B cell (primary cell): ENCODE results near the gene FOLR1. TPM values are rescaled to one million over a fixed set of nuclear protein-coding genes. Genes with fewer than 3 reads are reported as not detected.

Experiments
- ATAC-seq: fragments of 200-7000 bp; cut with Tn5 transposase; one replicate; pipeline ENCODE4 v1.10.0; 2021; ENCODE audit warnings: low read depth, mild to moderate bottlenecking, moderate number of reproducible peaks, moderate library complexity
- CTCF ChIA-PET: fragments of 350-600 bp; sonication (Branson Sonifier 250); formaldehyde crosslinking; loops from one replicate; lab custom pipeline; 2021; ENCODE audit warnings: antibody characterized with exemption, inconsistent platforms; lab: Charles Lee
- POLR2A ChIA-PET: fragments of 350-600 bp; sonication (Branson Sonifier 250); formaldehyde crosslinking; loops from one replicate; lab custom pipeline; 2021; ENCODE audit warnings: antibody characterized with exemption; lab: Charles Lee
- DNase-seq: peaks from one replicate; pipeline ENCODE4 v3.0.0; 2013
- H2AFZ ChIP-seq: 2 replicates; pipeline ENCODE4 v1.6.1; 2012; ENCODE audit warnings: mild to moderate bottlenecking, low read depth, low read length; ENCODE audit not compliant: insufficient read depth, poor library complexity, severe bottlenecking
- H3K27ac ChIP-seq, 2 donors: 1 replicate in 1 of 2; 2 replicates in 1 of 2; pipeline ENCODE4 v1.5.1; 2012 to 2013; ENCODE audit warnings: low read length in 2 of 2, mild to moderate bottlenecking in 2 of 2, moderate library complexity in 1 of 2
- H3K27me3 ChIP-seq, 4 experiments: fragments of 200-600 bp in 1 of 4; sonication (generic) in 1 of 4; replicated peaks in 1 of 4; 1 replicate in 2 of 4; 2 replicates in 2 of 4; pipeline versions ENCODE4 v1.6.1 to v1.7.0; 2013 to 2016; ENCODE audit warnings: low read length in 3 of 4, mild to moderate bottlenecking in 2 of 4, mixed read lengths in 1 of 4, moderate library complexity in 1 of 4; ENCODE audit not compliant: insufficient read depth in 4 of 4, control insufficient read depth in 3 of 4; ENCODE audit errors: control extremely low read depth in 1 of 4
- H3K36me3 ChIP-seq, 2 experiments: replicated peaks in 1 of 2; 1 replicate in 1 of 2; 2 replicates in 1 of 2; pipeline versions ENCODE4 v1.6.1 to v1.7.1; 2013; ENCODE audit warnings: low read length in 1 of 2; ENCODE audit not compliant: insufficient read depth in 2 of 2, control insufficient read depth in 1 of 2; ENCODE audit errors: control extremely low read depth in 1 of 2, extremely low read depth in 1 of 2
- H3K4me1 ChIP-seq, 2 donors: fragments of 200-600 bp in 1 of 2; sonication (generic) in 1 of 2; 1 replicate in 1 of 2; 2 replicates in 1 of 2; pipeline versions ENCODE4 v1.5.1 to v1.6.1; 2013 to 2017; ENCODE audit warnings: low read length in 2 of 2; ENCODE audit not compliant: control insufficient read depth in 2 of 2, insufficient read depth in 2 of 2
- H3K4me2 ChIP-seq: replicated peaks from 2 replicates; pipeline ENCODE3; 2012; ENCODE audit warnings: mild to moderate bottlenecking, low read depth, low read length; ENCODE audit not compliant: poor library complexity, severe bottlenecking
- H3K4me3 ChIP-seq, 5 experiments: fragments of 200-600 bp in 1 of 5; sonication (generic) in 1 of 5; 1 replicate in 3 of 5; 2 replicates in 2 of 5; pipeline versions ENCODE4 v1.5.1 to v1.7.0; 2011 to 2016; ENCODE audit warnings: low read length in 4 of 5, mild to moderate bottlenecking in 4 of 5, low read depth in 2 of 5, control low read depth in 1 of 5, moderate library complexity in 1 of 5; ENCODE audit not compliant: insufficient read depth in 1 of 5; ENCODE audit errors: control extremely low read depth in 1 of 5, extremely low read depth in 1 of 5
- H3K79me2 ChIP-seq: fragments of 200-600 bp; sonication (generic); one replicate; pipeline ENCODE4 v1.6.0; 2016; ENCODE audit warnings: low read length; ENCODE audit not compliant: control insufficient read depth, insufficient read depth
- H3K9ac ChIP-seq: fragments of 200-600 bp; sonication (generic); 2 replicates; pipeline ENCODE4 v1.6.1; 2017; ENCODE audit warnings: mild to moderate bottlenecking, low read length, moderate library complexity
- H3K9me3 ChIP-seq, 3 donors: one replicate each; pipeline versions ENCODE4 v1.6.1 to v1.7.1; 2013; ENCODE audit warnings: low read length in 2 of 3; ENCODE audit not compliant: control insufficient read depth in 2 of 3, insufficient read depth in 1 of 3; ENCODE audit errors: control extremely low read depth in 1 of 3
- H4K20me1 ChIP-seq: 2 replicates; pipeline ENCODE4 v1.6.0; 2012; ENCODE audit warnings: mild to moderate bottlenecking, low read length; ENCODE audit not compliant: insufficient read depth, control insufficient read depth, poor library complexity, severe bottlenecking
- H3K27ac Mint-ChIP-seq: one replicate; pipeline ENCODE4 v1.8.0; 2021; ENCODE audit warnings: mixed read lengths
- H3K27me3 Mint-ChIP-seq: one replicate; pipeline ENCODE4 v1.8.0; 2021; ENCODE audit warnings: mixed read lengths
- H3K4me1 Mint-ChIP-seq: one replicate; pipeline ENCODE4 v1.8.0; 2021; ENCODE audit warnings: mixed read lengths
- H3K4me3 Mint-ChIP-seq: one replicate; pipeline ENCODE4 v1.8.0; 2021; ENCODE audit warnings: mixed read lengths
- H3K9me3 Mint-ChIP-seq: one replicate; pipeline ENCODE4 v1.8.0; 2022; ENCODE audit warnings: mixed read lengths; ENCODE audit not compliant: insufficient read depth
- CTCF ChIP-seq: fragments of 200-600 bp; IDR thresholded peaks from one replicate; pipeline ENCODE4 v1.8.0; 2022; ENCODE audit warnings: antibody characterized with exemption, mild to moderate bottlenecking
- EZH2 ChIP-seq: IDR thresholded peaks from 2 replicates; pipeline ENCODE4 v1.6.1; 2012; ENCODE audit warnings: borderline replicate concordance, low read depth, mild to moderate bottlenecking, moderate library complexity, low read length; ENCODE audit not compliant: insufficient read depth, poor library complexity, severe bottlenecking
- WGBS: methylation state at CpG from one replicate; pipeline ENCODE4 v1.1.5; 2013; ENCODE audit warnings: missing lambda C conversion rate; ENCODE audit not compliant: insufficient coverage; 5-methylcytosine and 5-hydroxymethylcytosine counted together
- intact Hi-C: fragments of 100-400 bp; cut with micrococcal nuclease; formaldehyde crosslinking; loops from one replicate; pipeline ENCODE4 v1.10.0; 2022
- polyA plus RNA-seq: library from polyadenylated mRNA; depleted of rRNA; stranded (reverse); fragments of >200 nt; gene quantifications from 2 replicates; pipeline ENCODE4 v1.2.3, GENCODE V29; 2012
- total RNA-seq, 2 donors: library from RNA; stranded (reverse); fragments of 120-200 nt in 1 of 2; gene quantifications; 1 replicate in 1 of 2; 2 replicates in 1 of 2; pipeline versions ENCODE4 v1.2.3 to v1.2.4, GENCODE V29; 2013 to 2022

FOLR1 gene
- total and polyA plus RNA-seq, 2 donors (not counting 1 experiment from before 2014, with no cell fraction given) = not detected

DNA sequence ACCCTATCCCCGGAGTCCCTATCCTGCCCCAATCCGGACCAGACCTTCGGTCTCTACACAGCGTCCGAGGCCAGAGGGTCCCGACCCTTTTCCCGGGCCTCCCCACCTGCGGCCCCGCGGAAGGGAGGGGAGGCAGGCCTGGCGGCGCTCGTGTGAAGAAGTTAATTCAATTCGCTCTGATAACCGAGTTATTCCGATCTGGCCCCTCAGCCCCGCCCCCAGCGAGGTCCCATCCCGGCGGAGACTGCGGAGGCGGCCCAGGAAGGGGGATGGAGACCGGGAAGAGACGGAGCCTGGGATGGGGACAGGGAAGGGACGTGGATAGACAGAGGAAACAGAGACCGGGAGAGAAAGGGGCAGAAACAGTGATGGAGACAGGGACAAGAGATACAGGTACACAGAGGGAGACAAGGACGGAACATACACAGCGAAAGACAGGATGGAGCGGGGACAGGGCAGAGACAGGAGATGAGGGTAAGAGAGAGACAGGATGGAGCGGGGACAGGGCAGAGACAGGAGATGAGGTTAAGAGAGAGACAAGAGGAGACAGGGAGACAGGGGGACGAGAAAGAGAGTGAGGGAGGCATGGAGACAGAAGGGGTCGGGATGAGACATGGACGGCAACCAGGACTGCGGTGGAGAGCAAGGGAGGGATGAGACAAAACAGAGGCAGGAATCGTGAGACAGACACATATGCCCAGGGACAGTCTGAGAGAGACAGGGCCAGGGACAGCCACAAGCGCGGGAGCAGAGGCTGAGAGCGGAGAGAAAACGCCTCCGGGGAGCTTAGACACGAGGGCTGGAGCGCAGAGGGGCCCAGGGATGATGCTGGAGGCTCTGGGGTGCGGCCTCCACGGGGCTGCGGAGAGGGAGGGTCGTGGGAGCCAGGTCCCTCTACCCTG, 52.7 kb downstream of the FOLR1 start:
- WGBS = 13% methylated on average over 45 of the region's 46 CpGs
- Histone ChIP-seq H2AFZ (no peak overlapping the region), H3K4me3 (peak overlapping the region in 1 of 5 experiments; percentile 14), H3K79me2 (no peaks in the 10 kb centered on the region), H3K27me3 (peaks cover 0 to 73% (median 43%) of the 10 kb centered on the region in 4 experiments), H3K9me3 (peaks cover 0 to 25% (median 0%) of the 10 kb centered on the region in 3 donors), H3K36me3 (no peaks in the 10 kb centered on the region), H3K9ac (no peak overlapping the region), H3K4me2 (peak overlapping the region; percentile 47), H3K27ac (no peak overlapping the region), H3K4me1 (peaks cover 17 to 34% of the 10 kb centered on the region in 2 donors), H4K20me1 (no peaks in the 10 kb centered on the region)
- Mint-ChIP-seq H3K27me3 (peaks cover 40% of the 10 kb centered on the region), H3K4me3 (peak overlapping the region; percentile 2), H3K27ac (no peak overlapping the region), H3K4me1 (peaks cover 25% of the 10 kb centered on the region), H3K9me3 (no peaks in the 10 kb centered on the region)
- TF ChIP-seq EZH2 (peak; percentile 97), CTCF (no peak)
- intact Hi-C loops = no loop called here
- DNase-seq (no peak), ATAC-seq (no peak)
- ChIA-PET CTCF (no interaction called here), POLR2A (no interaction called here)

- Mint-ChIP-seq H3K27ac (no peak overlapping the region), H3K27me3 (peaks cover 38% of the 10 kb centered on the region), H3K4me3 (no peak overlapping the region), H3K4me1 (peaks cover 23% of the 10 kb centered on the region), H3K9me3 (no peaks in the 10 kb centered on the region)
- peaks cover 0 to 25% (median 0%) of the 10 kb centered on the region in 3 donors for H3K9me3 ChIP-seq
- H2AFZ ChIP-seq = no peak overlapping the region
- no peak overlapping the region for H3K4me2 ChIP-seq
- no peak overlapping the region for H3K9ac ChIP-seq
- H3K79me2 ChIP-seq = no peaks in the 10 kb centered on the region
- H3K36me3 ChIP-seq = no peaks in the 10 kb centered on the region
- DNase-seq = no peak
- ATAC-seq = no peak
- H3K27ac ChIP-seq = no peak overlapping the region
- ChIA-PET CTCF (interaction anchor here (1.6 kb wide), 1 partner anchor 61 kb away, joined by 4 read pairs; no protein-coding TSS in a partner anchor), POLR2A (no interaction called here)
- no peaks in the 10 kb centered on the region for H4K20me1 ChIP-seq
- no peak overlapping the region for H3K4me3 ChIP-seq
- no peak for TF ChIP-seq CTCF
- no peak for TF ChIP-seq EZH2
- intact Hi-C loops = no loop called here
- 10% methylated on average over 11 of the region's 19 CpGs for WGBS
- H3K4me1 ChIP-seq = peaks cover 12 to 30% of the 10 kb centered on the region in 2 donors
- H3K27me3 ChIP-seq = peaks cover 0 to 71% (median 41%) of the 10 kb centered on the region in 4 experiments
Observed at GRCh38 chr11:72245263-72245816, 53.4 kb downstream of the FOLR1 start.
